T-helper 2 cell treated with Interferon-gamma antibody and Interleukin-4, amounts not matched to agents 5 μg/mL and 100 μg/mL, for 36 hours (primary cell): ENCODE results near the gene TBC1D12.

Experiments
- DNase-seq: peaks from one replicate; pipeline ENCODE4 v3.0.0; 2021; ENCODE audit warnings: low spot score
- H3K27ac Mint-ChIP-seq: one replicate; pipeline ENCODE4 v1.8.0; 2021; ENCODE audit warnings: mild to moderate bottlenecking, mixed read lengths
- H3K27me3 Mint-ChIP-seq: one replicate; pipeline ENCODE4 v1.8.0; 2021; ENCODE audit warnings: low read depth, mixed read lengths
- H3K36me3 Mint-ChIP-seq: one replicate; pipeline ENCODE4 v1.8.0; 2021; ENCODE audit warnings: low read depth, mixed read lengths
- H3K4me1 Mint-ChIP-seq: one replicate; pipeline ENCODE4 v1.8.0; 2021; ENCODE audit warnings: low read depth, mixed read lengths
- H3K4me3 Mint-ChIP-seq: one replicate; pipeline ENCODE4 v1.8.0; 2022; ENCODE audit warnings: mild to moderate bottlenecking, moderate library complexity, mixed read lengths
- H3K9me3 Mint-ChIP-seq: one replicate; pipeline ENCODE4 v1.8.0; 2021; ENCODE audit warnings: mixed read lengths

Gene TBC1D12

DNA sequence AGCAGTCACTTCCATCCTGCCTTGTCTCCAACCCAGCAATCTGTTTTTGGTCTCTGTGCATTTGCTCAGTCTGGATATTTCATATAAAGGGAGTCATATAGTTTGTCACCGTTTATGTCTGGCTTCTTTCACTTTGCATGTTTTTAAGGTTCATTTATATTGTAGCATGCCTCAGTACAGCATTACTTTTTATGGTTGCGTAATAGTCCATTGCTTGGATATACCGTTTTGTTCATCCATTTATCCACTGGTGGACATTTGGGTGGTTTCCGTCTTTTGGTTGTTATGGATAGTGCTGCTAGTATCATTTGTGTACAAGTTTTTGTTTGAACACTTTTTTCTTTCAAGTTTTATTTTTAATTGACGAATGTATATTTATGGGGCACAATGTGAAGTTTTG lies 18.2 kb downstream of the TBC1D12 start:
- DNase-seq = no peak
- Mint-ChIP-seq H3K4me3 (no peak overlapping the region), H3K27ac (no peak overlapping the region), H3K4me1 (no peaks in the 10 kb centered on the region), H3K9me3 (peaks cover 4% of the 10 kb centered on the region), H3K27me3 (peaks cover 10% of the 10 kb centered on the region), H3K36me3 (no peaks in the 10 kb centered on the region)

GRCh38 chr10:94420998-94421528 lies 18.7 kb downstream of the TBC1D12 start:
- Mint-ChIP-seq H3K27ac (no peak overlapping the region), H3K27me3 (peaks cover 8% of the 10 kb centered on the region), H3K9me3 (peaks cover 4% of the 10 kb centered on the region), H3K4me1 (no peaks in the 10 kb centered on the region), H3K36me3 (no peaks in the 10 kb centered on the region), H3K4me3 (no peak overlapping the region)
- DNase-seq = no peak

DNA sequence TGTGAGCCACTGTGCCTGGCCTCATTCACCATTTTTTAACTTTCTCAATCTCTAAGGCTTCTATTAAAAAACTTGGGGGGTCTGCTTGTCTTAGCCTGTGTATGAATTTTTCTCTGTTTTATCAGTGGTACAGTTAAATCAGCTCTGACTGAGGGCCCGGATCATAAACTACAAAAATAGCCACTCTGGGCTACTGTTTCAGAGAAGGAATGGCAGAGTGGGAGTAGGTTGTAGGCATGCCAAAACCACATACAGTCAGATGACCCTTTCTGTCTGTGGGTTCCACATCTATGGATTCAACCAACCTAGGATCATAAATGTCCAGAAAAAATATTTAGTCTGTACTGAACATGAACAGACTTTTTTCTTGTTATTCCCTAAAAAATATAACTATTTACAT lies 21.3 kb downstream of the TBC1D12 start:
- peaks cover 10% of the 10 kb centered on the region for H3K9me3 Mint-ChIP-seq
- no peaks in the 10 kb centered on the region for H3K36me3 Mint-ChIP-seq
- H3K4me3 Mint-ChIP-seq = no peak overlapping the region
- no peak overlapping the region for H3K27ac Mint-ChIP-seq
- H3K27me3 Mint-ChIP-seq = peaks cover 8% of the 10 kb centered on the region
- DNase-seq = no peak
- H3K4me1 Mint-ChIP-seq = no peaks in the 10 kb centered on the region

GRCh38 chr10:94424714-94425337 lies 22.5 kb downstream of the TBC1D12 start:
- DNase-seq = no peak
- Mint-ChIP-seq H3K9me3 (peaks cover 10% of the 10 kb centered on the region), H3K27me3 (peaks cover 8% of the 10 kb centered on the region), H3K36me3 (no peaks in the 10 kb centered on the region), H3K4me1 (no peaks in the 10 kb centered on the region), H3K27ac (no peak overlapping the region), H3K4me3 (no peak overlapping the region)

GRCh38 chr10:94425942-94426341 lies 23.6 kb downstream of the TBC1D12 start:
- Mint-ChIP-seq H3K27me3 (peaks cover 5% of the 10 kb centered on the region), H3K4me1 (no peaks in the 10 kb centered on the region), H3K27ac (no peak overlapping the region), H3K36me3 (no peaks in the 10 kb centered on the region), H3K9me3 (peaks cover 10% of the 10 kb centered on the region), H3K4me3 (no peak overlapping the region)
- no peak for DNase-seq

- H3K27me3 Mint-ChIP-seq = peaks cover 6% of the 10 kb centered on the region
- no peak overlapping the region for H3K4me3 Mint-ChIP-seq
- DNase-seq = no peak
- no peaks in the 10 kb centered on the region for H3K36me3 Mint-ChIP-seq
- peaks cover 10% of the 10 kb centered on the region for H3K9me3 Mint-ChIP-seq
- no peaks in the 10 kb centered on the region for H3K4me1 Mint-ChIP-seq
- H3K27ac Mint-ChIP-seq = no peak overlapping the region
These were observed 24.8 kb downstream of the TBC1D12 start for GRCh38 chr10:94427166-94427565.

DNA sequence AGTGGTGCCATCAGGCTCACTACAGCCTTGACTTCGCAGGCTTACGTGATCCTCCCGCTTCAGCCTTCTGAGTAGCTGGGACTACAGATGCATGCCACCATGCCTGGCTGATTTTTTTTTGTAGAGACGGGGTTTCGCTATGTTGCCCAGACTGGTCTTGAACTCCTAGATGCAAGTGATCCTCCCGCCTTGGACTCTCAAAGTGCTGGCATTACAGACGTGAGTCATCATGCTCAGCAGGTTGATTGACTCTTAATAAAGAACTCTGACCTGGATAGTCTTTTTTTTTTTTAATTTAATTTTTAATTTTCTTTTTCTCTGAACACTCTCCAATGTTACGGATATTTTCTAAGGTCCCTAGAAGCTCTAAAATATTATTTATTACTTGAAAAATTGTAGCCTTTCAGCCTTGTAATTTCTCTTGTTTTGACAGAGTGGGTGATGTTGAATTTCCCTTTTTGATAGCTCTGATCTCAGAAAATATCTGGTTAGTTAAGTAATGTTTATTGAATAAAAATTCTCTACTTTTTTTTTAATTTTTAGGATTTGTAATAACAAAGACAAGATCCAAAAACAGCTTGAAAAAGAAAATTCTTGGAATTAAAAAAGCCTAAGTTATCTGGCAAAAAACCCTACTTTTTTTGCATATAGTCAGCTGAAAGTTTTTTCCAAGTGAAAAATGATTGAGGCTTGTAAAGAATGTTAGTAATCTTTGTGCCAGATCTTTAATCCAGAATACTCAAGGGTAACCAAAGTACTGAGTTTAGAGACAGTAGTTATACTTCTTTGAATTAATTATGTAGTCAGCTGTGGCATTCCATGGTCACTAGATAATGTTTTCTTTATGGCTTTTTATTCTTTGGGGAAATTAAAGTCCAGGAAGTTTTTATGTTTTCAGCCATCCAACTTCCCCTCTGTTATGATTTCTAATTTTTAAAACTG lies 26.7 kb downstream of the TBC1D12 start:
- peaks cover 9% of the 10 kb centered on the region for H3K27me3 Mint-ChIP-seq
- H3K36me3 Mint-ChIP-seq = no peaks in the 10 kb centered on the region
- H3K9me3 Mint-ChIP-seq = peaks cover 10% of the 10 kb centered on the region
- H3K4me1 Mint-ChIP-seq = no peaks in the 10 kb centered on the region
- DNase-seq = no peak
- no peak overlapping the region for H3K27ac Mint-ChIP-seq
- H3K4me3 Mint-ChIP-seq = no peak overlapping the region

- Mint-ChIP-seq H3K36me3 (no peaks in the 10 kb centered on the region), H3K27me3 (peaks cover 9% of the 10 kb centered on the region), H3K4me1 (no peaks in the 10 kb centered on the region), H3K9me3 (peaks cover 5% of the 10 kb centered on the region), H3K27ac (no peak overlapping the region), H3K4me3 (no peak overlapping the region)
- DNase-seq = no peak
These were observed 28.4 kb downstream of the TBC1D12 start for GRCh38 chr10:94430701-94431100.

GRCh38 chr10:94432443-94432842 lies 30.1 kb downstream of the TBC1D12 start:
- DNase-seq = no peak
- Mint-ChIP-seq H3K4me3 (no peak overlapping the region), H3K27me3 (peaks cover 9% of the 10 kb centered on the region), H3K4me1 (no peaks in the 10 kb centered on the region), H3K36me3 (no peaks in the 10 kb centered on the region), H3K27ac (no peak overlapping the region), H3K9me3 (peaks cover 5% of the 10 kb centered on the region)

DNA sequence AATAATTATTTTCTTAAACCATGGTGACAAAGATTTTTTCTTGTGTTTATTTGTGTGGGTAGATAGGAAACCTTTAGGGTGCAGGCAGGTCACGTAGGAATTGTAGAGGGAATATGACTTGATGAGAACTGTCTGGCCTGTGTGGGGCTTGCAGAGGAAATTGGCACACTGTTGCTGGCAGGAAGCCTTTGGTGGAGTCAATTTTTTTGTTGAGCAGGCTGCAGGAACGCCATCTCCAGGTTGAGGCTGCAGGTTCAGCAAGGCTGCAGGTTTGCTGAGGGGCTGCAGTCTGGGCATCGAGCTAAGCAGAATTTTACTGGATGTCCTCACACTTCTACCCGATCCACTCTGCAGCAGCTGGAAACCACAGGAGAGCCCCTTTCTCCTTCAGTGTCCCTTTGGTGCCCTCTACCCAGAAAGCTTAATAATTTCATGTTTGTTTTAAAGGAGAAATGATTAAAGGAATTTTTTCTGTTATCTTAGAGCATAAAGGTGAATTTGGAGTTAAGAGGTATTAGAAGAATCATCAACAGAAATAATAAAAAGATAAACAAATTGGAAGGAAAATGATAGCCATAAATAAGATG lies 37.0 kb downstream of the TBC1D12 start:
- Mint-ChIP-seq H3K27ac (no peak overlapping the region), H3K9me3 (peaks cover 8% of the 10 kb centered on the region), H3K36me3 (no peaks in the 10 kb centered on the region), H3K27me3 (peaks cover 11% of the 10 kb centered on the region), H3K4me3 (no peak overlapping the region), H3K4me1 (no peaks in the 10 kb centered on the region)
- DNase-seq = no peak

- H3K4me3 Mint-ChIP-seq = no peak overlapping the region
These were observed 37.8 kb downstream of the TBC1D12 start for GRCh38 chr10:94440096-94440495.

DNA sequence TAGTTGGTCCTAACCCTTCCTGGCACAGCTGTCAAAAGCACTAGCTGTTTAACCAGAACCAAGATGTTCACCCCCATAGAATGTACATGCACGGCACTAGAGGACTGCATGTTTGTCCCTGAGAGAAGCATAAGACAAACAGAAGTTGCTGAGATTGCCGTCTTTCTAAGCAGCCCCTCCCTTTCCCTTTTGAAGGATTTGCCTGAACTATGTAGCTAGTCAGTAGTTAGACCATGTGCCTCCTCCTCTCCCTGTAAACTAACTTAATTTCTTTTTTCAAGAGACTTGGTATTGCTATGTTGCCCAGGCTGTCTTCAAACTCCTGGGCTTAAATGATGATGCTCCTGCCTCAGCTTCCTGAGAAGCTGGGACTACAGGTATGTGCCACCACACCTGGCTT lies 40.7 kb downstream of the TBC1D12 start:
- H3K27me3 Mint-ChIP-seq = peaks cover 11% of the 10 kb centered on the region
- H3K4me1 Mint-ChIP-seq = no peaks in the 10 kb centered on the region
- H3K27ac Mint-ChIP-seq = no peak overlapping the region
- H3K4me3 Mint-ChIP-seq = no peak overlapping the region
- no peaks in the 10 kb centered on the region for H3K36me3 Mint-ChIP-seq
- no peak for DNase-seq
- H3K9me3 Mint-ChIP-seq = peaks cover 3% of the 10 kb centered on the region

More at GRCh38 chr10:94440096-94440495, 37.8 kb downstream of the TBC1D12 start:
- peaks cover 8% of the 10 kb centered on the region for H3K9me3 Mint-ChIP-seq
- peaks cover 11% of the 10 kb centered on the region for H3K27me3 Mint-ChIP-seq
- H3K36me3 Mint-ChIP-seq = no peaks in the 10 kb centered on the region
- no peaks in the 10 kb centered on the region for H3K4me1 Mint-ChIP-seq
- DNase-seq = no peak
- H3K27ac Mint-ChIP-seq = no peak overlapping the region

- Mint-ChIP-seq H3K4me3 (no peak overlapping the region), H3K27me3 (peaks cover 11% of the 10 kb centered on the region), H3K36me3 (no peaks in the 10 kb centered on the region), H3K4me1 (no peaks in the 10 kb centered on the region), H3K27ac (no peak overlapping the region), H3K9me3 (peaks cover 3% of the 10 kb centered on the region)
- DNase-seq = no peak
These were observed 41.2 kb downstream of the TBC1D12 start for GRCh38 chr10:94443549-94443948.

- DNase-seq = no peak
- H3K27me3 Mint-ChIP-seq = peaks cover 13% of the 10 kb centered on the region
- no peak overlapping the region for H3K4me3 Mint-ChIP-seq
- no peak overlapping the region for H3K27ac Mint-ChIP-seq
- no peaks in the 10 kb centered on the region for H3K4me1 Mint-ChIP-seq
- H3K36me3 Mint-ChIP-seq = no peaks in the 10 kb centered on the region
- peaks cover 3% of the 10 kb centered on the region for H3K9me3 Mint-ChIP-seq
These were observed 48.4 kb downstream of the TBC1D12 start for GRCh38 chr10:94450782-94451181.
